Caco-2 (cell line): ENCODE measurements around the gene RAPGEF5. TPM values are rescaled to one million over a fixed set of nuclear protein-coding genes. Genes with fewer than 3 reads are reported as not detected.

Source experiments
- BruUV-seq: library from RNA; stranded (reverse); fragments of 400-500 nt; replicated peaks from 2 replicates; lab custom pipeline; 2021; lab: Mats Ljungman, UMichigan
- CTCF ChIA-PET: fragments of 300-600 bp; sonication (Branson Sonifier 250); formaldehyde crosslinking; loops from one replicate; lab custom pipeline; 2022; ENCODE audit warnings: antibody characterized with exemption; lab: Charles Lee
- POLR2A ChIA-PET: fragments of 300-600 bp; sonication (Branson Sonifier 250); formaldehyde crosslinking; loops from one replicate; lab custom pipeline; 2022; ENCODE audit warnings: antibody characterized with exemption; lab: Charles Lee
- DNase-seq, 2 experiments: peaks; one replicate each; pipeline versions ENCODE4 v3.0.0 to v3.0.0-alpha.2; 2020 to 2022
- H3K27me3 ChIP-seq: replicated peaks from 2 replicates; pipeline ENCODE4 v1.6.0; 2011; ENCODE audit warnings: low read length; ENCODE audit not compliant: control insufficient read depth, insufficient read depth
- H3K36me3 ChIP-seq: 2 replicates; pipeline ENCODE4 v1.5.1; 2011; ENCODE audit warnings: low read length; ENCODE audit not compliant: control insufficient read depth, insufficient read depth
- H3K4me1 ChIP-seq: fragments of 250-450 bp; sonication (Bioruptor Pico); 2 replicates; pipeline ENCODE4 v1.5.1; 2020; ENCODE audit warnings: mild to moderate bottlenecking
- H3K4me3 ChIP-seq: 2 replicates; pipeline ENCODE4 v1.5.1; 2011; ENCODE audit warnings: low read depth, mild to moderate bottlenecking, control low read depth, low read length
- H3K9me3 ChIP-seq: fragments of 250-450 bp; sonication (Bioruptor Pico); 2 replicates; pipeline ENCODE4 v1.5.1; 2020; ENCODE audit warnings: mild to moderate bottlenecking, moderate library complexity
- H3K27ac Mint-ChIP-seq: one replicate; pipeline ENCODE4 v1.8.0; 2022; ENCODE audit warnings: mixed read lengths; ENCODE audit not compliant: unreplicated experiment
- H3K27me3 Mint-ChIP-seq: one replicate; pipeline ENCODE4 v1.8.0; 2022; ENCODE audit warnings: mixed read lengths; ENCODE audit not compliant: insufficient read depth, unreplicated experiment
- H3K36me3 Mint-ChIP-seq: one replicate; pipeline ENCODE4 v1.8.0; 2022; ENCODE audit warnings: mild to moderate bottlenecking, mixed read lengths; ENCODE audit not compliant: insufficient read depth, unreplicated experiment
- H3K4me1 Mint-ChIP-seq: one replicate; pipeline ENCODE4 v1.8.0; 2022; ENCODE audit warnings: low read depth, mixed read lengths; ENCODE audit not compliant: unreplicated experiment
- H3K4me3 Mint-ChIP-seq: one replicate; pipeline ENCODE4 v1.8.0; 2022; ENCODE audit warnings: mild to moderate bottlenecking, moderate library complexity, mixed read lengths; ENCODE audit not compliant: unreplicated experiment
- H3K9me3 Mint-ChIP-seq: one replicate; pipeline ENCODE4 v1.8.0; 2022; ENCODE audit warnings: mixed read lengths; ENCODE audit not compliant: unreplicated experiment
- CTCF ChIP-seq, 2 experiments: fragments of 200-600 bp in 1 of 2; IDR thresholded peaks; 1 replicate in 1 of 2; 2 replicates in 1 of 2; pipeline versions ENCODE4 v1.5.1 to v1.8.0; 2011 to 2022; ENCODE audit warnings: antibody characterized with exemption in 1 of 2, control low read depth in 1 of 2, inconsistent platforms in 1 of 2, low read depth in 1 of 2, low read length in 1 of 2, mild to moderate bottlenecking in 1 of 2, moderate library complexity in 1 of 2; ENCODE audit not compliant: insufficient read depth in 1 of 2, severe bottlenecking in 1 of 2, unreplicated experiment in 1 of 2
- intact Hi-C: fragments of 100-400 bp; cut with micrococcal nuclease; formaldehyde crosslinking; loops from one replicate; pipeline ENCODE4 v1.10.0; 2022; ENCODE audit not compliant: unreplicated experiment
- total RNA-seq: library from RNA; stranded (reverse); gene quantifications from 2 replicates; pipeline ENCODE4 v1.2.3, GENCODE V29; 2022

RAPGEF5 gene
- total RNA-seq, 1 experiment from 2014 or later: 16.9 TPM

- CTCF ChIA-PET: no interaction called here
- BruUV-seq: no TSS peak
- POLR2A ChIA-PET: no interaction called here
Observed at GRCh38 chr7:22234227-22234626, 122.7 kb downstream of the RAPGEF5 start.

GRCh38 chr7:22231806-22232205 is 125.1 kb downstream of the RAPGEF5 start:
- Mint-ChIP-seq H3K36me3 (no peaks in the 10 kb centered on the region), H3K27ac (no peak overlapping the region), H3K9me3 (no peaks in the 10 kb centered on the region), H3K4me1 (peaks cover 8% of the 10 kb centered on the region), H3K27me3 (no peaks in the 10 kb centered on the region), H3K4me3 (no peak overlapping the region)
- CTCF ChIA-PET: no interaction called here
- Histone ChIP-seq H3K4me3 (no peak overlapping the region), H3K9me3 (no peaks in the 10 kb centered on the region), H3K36me3 (no peaks in the 10 kb centered on the region; the same call in 1 of the 2 replicates), H3K4me1 (no peaks in the 10 kb centered on the region), H3K27me3 (no peaks in the 10 kb centered on the region)
- BruUV-seq: no TSS peak
- no peak for TF ChIP-seq CTCF (IDR thresholded peaks at IDR 0.05; ENCODE audit: insufficient read depth in 1 of 2, low read depth in 1 of 2, low read length in 1 of 2, severe bottlenecking in 1 of 2, unreplicated experiment in 1 of 2)
- DNase-seq: no peak
- POLR2A ChIA-PET: no interaction called here
- intact Hi-C loops: no loop called here

More at GRCh38 chr7:22234227-22234626, 122.7 kb downstream of the RAPGEF5 start:
- H3K4me3 ChIP-seq: no peak overlapping the region
- no peaks in the 10 kb centered on the region for H3K9me3 Mint-ChIP-seq
- H3K27me3 Mint-ChIP-seq: no peaks in the 10 kb centered on the region
- H3K36me3 ChIP-seq: no peaks in the 10 kb centered on the region
- H3K27me3 ChIP-seq: no peaks in the 10 kb centered on the region
- H3K9me3 ChIP-seq: no peaks in the 10 kb centered on the region
- intact Hi-C loops: no loop called here
- no peak overlapping the region for H3K27ac Mint-ChIP-seq
- no peaks in the 10 kb centered on the region for H3K36me3 Mint-ChIP-seq
- TF ChIP-seq CTCF (IDR thresholded peaks at IDR 0.05; ENCODE audit: insufficient read depth in 1 of 2, low read depth in 1 of 2, low read length in 1 of 2, severe bottlenecking in 1 of 2, unreplicated experiment in 1 of 2): no peak
- DNase-seq: no peak
- peaks cover 8% of the 10 kb centered on the region for H3K4me1 Mint-ChIP-seq
- no peak overlapping the region for H3K4me3 Mint-ChIP-seq
- H3K4me1 ChIP-seq: no peaks in the 10 kb centered on the region

- Histone ChIP-seq H3K4me3 (no peak overlapping the region), H3K36me3 (no peaks in the 10 kb centered on the region; the same call in 1 of the 2 replicates), H3K27me3 (no peaks in the 10 kb centered on the region), H3K4me1 (no peaks in the 10 kb centered on the region), H3K9me3 (no peaks in the 10 kb centered on the region)
- Mint-ChIP-seq H3K27me3 (no peaks in the 10 kb centered on the region), H3K27ac (no peak overlapping the region), H3K4me3 (no peak overlapping the region), H3K9me3 (no peaks in the 10 kb centered on the region), H3K36me3 (no peaks in the 10 kb centered on the region), H3K4me1 (peaks cover 8% of the 10 kb centered on the region)
- TF ChIP-seq CTCF (IDR thresholded peaks at IDR 0.05; ENCODE audit: insufficient read depth in 1 of 2, low read depth in 1 of 2, low read length in 1 of 2, severe bottlenecking in 1 of 2, unreplicated experiment in 1 of 2): no peak
- POLR2A ChIA-PET: no interaction called here
- DNase-seq: no peak
- intact Hi-C loops: no loop called here
- BruUV-seq: no TSS peak
- CTCF ChIA-PET: no interaction called here
Observed at GRCh38 chr7:22231141-22231540, 125.8 kb downstream of the RAPGEF5 start.
